Aorta (tissue), 5 donors: ENCODE measurements around the gene MIDN. TPM values are rescaled to one million over a fixed set of nuclear protein-coding genes. Genes with fewer than 3 reads are reported as not detected.

Source experiments
- ATAC-seq: fragments of 200-7000 bp; cut with Tn5 transposase; one replicate; pipeline ENCODE4 v1.9.1; 2022; ENCODE audit warnings: moderate library complexity; ENCODE audit not compliant: low FRiP score
- DNase-seq, 2 donors: peaks; one replicate each; pipeline ENCODE4 v3.0.0-alpha.2; 2020
- H3K27ac ChIP-seq, 2 donors: one replicate each; pipeline ENCODE4 v1.5.1; 2013; ENCODE audit warnings: low read length in 2 of 2, mild to moderate bottlenecking in 2 of 2, moderate library complexity in 2 of 2, control low read depth in 1 of 2, inconsistent platforms in 1 of 2, low read depth in 1 of 2
- H3K27me3 ChIP-seq, 2 donors: one replicate each; pipeline ENCODE4 v1.6.1; 2013; ENCODE audit warnings: control low read depth in 1 of 2, low read length in 1 of 2, mild to moderate bottlenecking in 1 of 2, moderate library complexity in 1 of 2; ENCODE audit not compliant: insufficient read depth in 2 of 2, control insufficient read depth in 1 of 2
- H3K36me3 ChIP-seq, 2 donors: one replicate each; pipeline ENCODE4 v1.6.1; 2013; ENCODE audit warnings: control low read depth in 1 of 2, low read length in 1 of 2, mild to moderate bottlenecking in 1 of 2; ENCODE audit not compliant: insufficient read depth in 2 of 2, control insufficient read depth in 1 of 2
- H3K4me1 ChIP-seq, 2 donors: one replicate each; pipeline ENCODE4 v1.6.1; 2013; ENCODE audit warnings: low read length in 2 of 2, control low read depth in 1 of 2, mild to moderate bottlenecking in 1 of 2, moderate library complexity in 1 of 2; ENCODE audit not compliant: insufficient read depth in 2 of 2, control insufficient read depth in 1 of 2
- H3K4me3 ChIP-seq, 2 donors: one replicate each; pipeline ENCODE4 v1.5.1; 2013; ENCODE audit warnings: low read length in 2 of 2, control low read depth in 1 of 2, mild to moderate bottlenecking in 1 of 2
- H3K9me3 ChIP-seq: one replicate; pipeline ENCODE4 v1.6.1; 2013; ENCODE audit warnings: mild to moderate bottlenecking, low read length; ENCODE audit not compliant: control insufficient read depth
- WGBS, 2 donors: extraction: QIAGEN DNeasy Blood & Tissue Kit; methylation state at CpG; one replicate each; pipeline ENCODE4 v1.1.7; 2013; 5-methylcytosine and 5-hydroxymethylcytosine counted together
- intact Hi-C, 2 donors: fragments of 100-400 bp; cut with DNase I; formaldehyde crosslinking; loops; one replicate each; pipeline versions ENCODE4 v1.14.2 to v1.15.0; 2022
- polyA plus RNA-seq, 2 donors: library from polyadenylated mRNA; stranded (reverse); fragments of 200-250 nt; gene quantifications; one replicate each; pipeline ENCODE4 v1.2.3, GENCODE V29; 2013
- total RNA-seq, 2 donors: library from RNA; stranded (reverse); fragmentation: NEBNext Ultra II Directional; extraction: Animal tissue kit (Norgen Biotek cat#: 25700); gene quantifications; one replicate each; pipeline ENCODE4 v1.2.1, GENCODE V29; 2021
- donor health status: healthy with polysubstance abuse.
- donor health status: Bipolar disorder and iron deficiency.
- donor health status: DM: no; HTN: no; CAD: no.
- donor health status: DM: no; HTN: no; CAD: no.
- donor health status: DM: yes; HTN: yes; CAD: no.

MIDN gene
- total and polyA plus RNA-seq, 4 donors, result 11.8 to 121 (median 69.7) TPM

DNA sequence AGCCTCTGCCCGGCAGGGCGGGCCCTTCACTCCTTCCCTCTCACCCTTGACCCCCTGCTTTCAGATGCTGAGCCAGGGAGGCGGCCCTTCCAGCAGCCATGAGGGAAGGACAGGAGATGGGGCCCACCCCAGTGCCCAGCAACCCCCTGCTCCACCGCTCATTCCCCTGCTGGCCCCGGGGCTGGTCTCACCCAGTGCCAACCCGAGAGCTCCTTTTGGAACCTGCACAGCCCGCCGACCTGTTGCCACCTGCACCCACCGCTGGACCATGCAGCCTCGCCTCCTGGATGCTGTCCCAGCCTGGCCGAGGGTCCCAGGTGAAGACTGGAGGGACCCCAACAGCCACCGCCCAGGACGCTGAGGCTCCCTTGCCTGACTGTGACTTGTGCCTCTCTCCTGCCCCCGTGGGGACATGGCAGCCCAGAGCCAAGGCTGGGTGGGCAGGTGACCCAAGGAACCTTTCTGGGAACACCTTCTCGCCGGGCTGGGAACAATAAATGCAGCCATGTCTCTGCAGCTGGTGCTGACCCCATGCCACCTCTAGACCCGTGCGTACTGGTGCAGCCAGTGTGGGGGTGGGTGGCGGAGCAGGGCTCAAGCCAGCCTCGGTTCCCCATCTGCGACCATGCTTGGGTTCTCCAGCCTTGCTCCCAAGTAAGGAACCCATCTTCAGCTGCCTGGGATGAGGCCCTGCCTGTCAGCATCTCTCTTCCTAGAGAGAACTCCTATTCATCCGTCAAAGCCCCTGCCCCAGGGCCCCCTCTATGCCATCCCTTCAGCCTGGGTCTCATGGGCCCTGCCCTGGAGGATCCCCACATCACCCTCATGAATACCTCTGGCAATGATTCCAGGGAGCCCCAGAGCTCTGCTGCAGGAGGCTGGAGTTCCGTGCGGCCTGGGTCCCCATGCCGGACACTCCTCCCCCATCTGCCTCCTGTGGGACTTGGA is 30.6 kb downstream of the MIDN start:
- Histone ChIP-seq H3K4me3 (no peak overlapping the region), H3K27ac (no peak overlapping the region), H3K27me3 (no peaks in the 10 kb centered on the region), H3K9me3 (no peaks in the 10 kb centered on the region), H3K4me1 (no peaks in the 10 kb centered on the region), H3K36me3 (peaks cover 0 to 4% of the 10 kb centered on the region in 2 donors)
- intact Hi-C loops, result loop anchor here in 1 of 2 donors (5.0 to 10.0 kb wide), 2 partner anchors 78 to 226 kb away; no protein-coding TSS in a partner anchor
- 83 to 85% methylated on average over 25 of the region's 25 CpGs for WGBS, 2 donors
- ATAC-seq (no peak), DNase-seq (no peak)

DNA sequence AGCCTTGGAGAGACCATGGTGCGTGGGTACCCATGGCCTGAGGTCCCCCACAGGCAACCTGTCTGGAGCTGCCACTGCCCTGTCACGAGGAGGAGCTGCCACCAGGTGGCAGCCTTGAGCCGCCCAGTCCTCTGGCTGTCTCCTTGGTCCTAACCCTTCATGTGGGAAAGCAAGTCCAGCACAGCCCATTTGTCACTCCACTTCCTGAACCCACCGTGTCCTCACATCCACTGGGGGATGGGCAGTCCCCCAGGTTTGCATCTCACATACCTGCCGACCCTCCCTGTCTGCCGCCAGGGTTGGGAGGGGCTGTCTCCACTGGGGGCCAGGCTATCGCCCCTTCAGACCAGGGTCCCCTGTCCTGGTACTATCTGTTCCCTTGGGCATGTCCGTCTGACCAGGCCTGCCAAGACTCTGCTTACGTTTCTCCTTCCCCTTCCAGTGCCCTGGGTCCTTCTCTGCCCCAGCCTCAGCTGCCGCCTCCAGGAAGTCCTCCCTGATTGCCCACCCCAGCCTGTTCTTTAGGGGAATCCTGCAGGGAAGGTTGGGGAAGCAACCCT is 31.5 kb downstream of the MIDN start:
- no peaks in the 10 kb centered on the region for H3K27me3 ChIP-seq
- intact Hi-C loops, result loop anchor here in 1 of 2 donors (5.0 to 10.0 kb wide), 3 partner anchors 77 to 225 kb away; partner anchors contain the start of gene GAMT
- WGBS, 2 donors, result 23 to 26% methylated on average over 10 of the region's 10 CpGs
- no peak overlapping the region for H3K4me3 ChIP-seq
- peak; percentile 87 to 94 for DNase-seq
- ATAC-seq, result peak; percentile 63
- no peaks in the 10 kb centered on the region for H3K36me3 ChIP-seq
- H3K9me3 ChIP-seq, result no peaks in the 10 kb centered on the region
- H3K27ac ChIP-seq, result no peak overlapping the region
- H3K4me1 ChIP-seq, result no peaks in the 10 kb centered on the region

DNA sequence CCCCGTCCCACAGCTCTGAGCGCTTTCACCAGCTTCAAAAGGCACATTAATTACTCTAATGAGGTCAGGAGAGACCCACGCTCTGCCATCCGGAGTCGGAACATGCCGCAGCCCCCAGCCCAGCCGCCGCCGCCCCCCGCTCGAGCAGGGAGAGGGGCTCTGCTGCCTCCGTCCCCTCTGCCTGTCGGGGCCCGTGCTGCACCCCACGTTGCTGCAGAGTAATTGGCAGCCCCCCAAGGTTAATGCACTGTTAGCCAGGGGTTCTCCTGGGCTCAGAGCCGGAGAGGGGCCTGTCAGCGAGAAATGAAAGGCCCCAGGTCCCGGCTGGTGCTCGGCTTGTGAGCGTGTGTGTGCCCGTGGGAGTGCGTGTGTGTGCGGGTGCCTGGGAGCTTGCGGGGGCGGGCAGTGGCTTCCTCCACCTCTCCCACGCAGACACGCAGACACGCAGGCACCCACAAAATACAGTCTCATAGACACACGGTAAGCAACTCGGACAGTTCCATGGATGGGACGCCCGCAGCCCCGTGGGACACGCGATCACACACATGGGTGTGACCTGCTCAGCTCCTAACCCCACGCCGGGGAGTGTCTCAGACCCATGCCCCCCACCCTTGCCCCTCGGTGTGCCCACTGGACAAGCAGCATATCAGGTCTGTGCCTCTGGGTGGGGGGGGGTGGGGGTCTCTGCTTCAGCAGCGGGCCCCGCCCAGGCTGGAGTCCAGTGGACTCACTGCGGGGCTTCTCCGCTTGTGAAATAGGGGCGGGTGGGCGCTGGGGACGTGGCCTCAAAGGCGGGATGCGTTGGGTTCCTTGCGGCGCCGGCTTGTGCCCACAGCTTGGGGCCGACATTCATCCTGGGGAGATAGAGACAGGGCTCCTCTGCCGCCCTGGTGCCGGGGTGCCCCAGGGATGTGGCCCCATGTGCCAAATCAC is 32.5 kb downstream of the MIDN start:
- DNase-seq (no peak), ATAC-seq (no peak)
- Histone ChIP-seq H3K27ac (no peak overlapping the region), H3K4me3 (no peak overlapping the region), H3K27me3 (no peaks in the 10 kb centered on the region), H3K4me1 (no peaks in the 10 kb centered on the region), H3K36me3 (no peaks in the 10 kb centered on the region), H3K9me3 (no peaks in the 10 kb centered on the region)
- intact Hi-C loops, result loop anchor here in 1 of 2 donors (5.0 kb wide), 1 partner anchor 121 kb away; the partner anchor contains the start of gene GAMT
- 84 to 86% methylated on average over 53 of the region's 53 CpGs for WGBS, 2 donors

DNA sequence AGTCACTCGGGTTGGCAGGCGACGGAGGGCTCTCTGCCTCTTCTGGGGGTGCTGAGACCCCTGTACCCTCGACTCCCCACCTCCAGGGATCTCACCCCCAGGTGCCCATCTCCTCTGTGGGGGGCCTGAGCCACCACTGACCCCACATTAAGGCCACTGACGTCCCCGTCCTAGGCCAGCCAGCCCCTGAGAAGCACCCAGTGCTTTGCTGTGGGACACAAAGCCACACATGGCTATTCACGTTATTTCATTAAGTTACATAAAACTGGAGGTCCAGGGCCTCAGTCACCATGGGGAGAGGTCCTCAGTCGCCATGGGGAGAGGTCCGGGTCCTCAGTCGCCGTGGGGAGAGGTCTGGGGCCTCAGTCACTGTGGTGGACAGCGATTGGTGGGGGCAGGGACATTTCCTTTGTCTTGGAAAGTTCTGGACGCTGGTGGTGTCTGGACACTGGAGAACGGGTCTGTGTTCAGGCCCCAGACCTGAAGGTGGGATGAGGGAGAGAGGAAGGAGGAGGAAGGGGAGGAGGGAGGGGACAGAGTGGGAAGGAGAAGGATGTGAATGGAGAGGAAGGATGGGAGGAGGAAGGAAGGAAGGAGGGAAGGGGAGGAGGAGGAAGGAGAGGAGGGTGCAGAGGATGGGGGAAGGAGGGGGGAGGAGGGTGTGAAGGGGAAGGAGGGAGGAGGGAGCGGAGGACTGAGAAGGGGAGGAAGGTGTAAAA is 33.3 kb downstream of the MIDN start:
- WGBS, 2 donors, result 61 to 67% methylated on average over 13 to 15 of the region's 15 CpGs
- Histone ChIP-seq H3K27me3 (no peaks in the 10 kb centered on the region), H3K4me1 (no peaks in the 10 kb centered on the region), H3K4me3 (no peak overlapping the region), H3K9me3 (no peaks in the 10 kb centered on the region), H3K36me3 (no peaks in the 10 kb centered on the region), H3K27ac (no peak overlapping the region)
- no peak for DNase-seq
- no peak for ATAC-seq
- intact Hi-C loops, result loop anchor here in 1 of 2 donors (5.0 kb wide), 1 partner anchor 121 kb away; the partner anchor contains the start of gene GAMT

DNA sequence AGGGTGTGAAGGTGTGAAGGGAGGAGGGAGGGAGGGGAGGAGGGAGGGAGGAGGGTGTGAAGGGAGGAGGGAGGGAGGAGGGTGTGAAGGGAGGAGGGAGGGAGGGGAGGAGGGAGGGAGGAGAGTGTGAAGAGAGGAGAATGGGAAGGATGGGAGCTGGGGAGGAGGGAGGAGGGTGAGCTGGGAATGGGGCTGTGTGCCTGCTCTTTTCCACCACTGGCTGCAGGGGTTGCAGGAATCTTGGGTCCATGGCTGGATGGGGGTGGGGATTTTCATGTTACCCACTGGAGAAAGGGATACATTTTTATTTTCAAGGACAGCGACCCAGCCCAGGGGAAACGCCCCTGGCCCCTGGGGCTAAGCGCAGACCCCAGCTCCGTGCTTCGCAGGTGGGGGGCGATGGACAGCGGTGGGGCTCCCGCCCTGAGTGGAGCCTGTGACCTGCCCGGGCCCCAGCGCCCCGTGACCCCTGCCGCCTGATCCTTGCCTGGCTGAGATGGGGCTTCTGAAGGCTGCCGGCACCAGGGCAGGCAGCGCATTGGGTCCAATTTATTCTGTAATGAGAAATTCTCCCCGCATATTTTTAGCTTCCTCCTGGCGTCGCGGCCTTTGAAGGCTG is 34.3 kb downstream of the MIDN start:
- 77% methylated on average over 18 of the region's 18 CpGs for WGBS, 2 donors
- intact Hi-C loops, result loop anchor here in 1 of 2 donors (5.0 kb wide), 1 partner anchor 120 kb away; the partner anchor contains the start of gene GAMT
- no peak overlapping the region for H3K27ac ChIP-seq
- H3K36me3 ChIP-seq, result no peaks in the 10 kb centered on the region
- no peaks in the 10 kb centered on the region for H3K4me1 ChIP-seq
- no peak overlapping the region for H3K4me3 ChIP-seq
- DNase-seq, result no peak
- H3K27me3 ChIP-seq, result no peaks in the 10 kb centered on the region
- no peaks in the 10 kb centered on the region for H3K9me3 ChIP-seq
- ATAC-seq, result no peak

DNA sequence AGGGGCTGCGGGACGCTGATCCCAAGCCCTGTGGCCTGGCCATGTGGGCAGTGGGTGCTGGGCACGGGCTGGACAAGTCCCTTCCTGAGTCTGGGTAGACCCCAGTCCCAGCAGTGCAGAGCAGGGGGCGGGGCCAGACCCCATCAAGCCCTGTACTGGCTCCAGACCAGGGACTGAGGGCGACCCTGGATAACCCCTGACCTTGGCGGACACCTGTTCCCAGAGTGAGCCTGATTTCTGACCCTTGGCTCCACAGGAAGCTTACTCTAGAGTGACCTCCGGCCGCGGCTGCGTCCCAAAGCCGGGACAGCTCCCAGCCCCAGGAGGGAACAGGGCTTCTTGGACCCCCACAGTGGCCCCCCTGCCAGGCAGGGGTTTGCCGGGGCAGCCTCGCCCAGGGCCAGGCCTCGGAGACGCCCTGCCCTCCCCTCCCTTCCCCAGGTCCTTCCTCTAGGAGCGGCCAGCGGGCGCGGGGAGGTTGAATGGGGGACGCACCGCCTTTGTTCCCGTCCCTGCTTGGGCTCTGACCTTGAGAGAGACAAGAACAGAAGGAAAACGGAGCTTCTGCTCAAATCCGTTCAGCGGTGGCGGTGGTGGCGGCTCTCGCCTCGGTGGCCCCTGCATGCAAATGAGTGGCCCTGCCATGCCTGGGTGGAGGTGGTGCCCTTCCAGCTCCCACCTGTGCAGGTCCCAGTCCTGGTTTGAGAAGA is 35.0 kb downstream of the MIDN start:
- H3K4me1 ChIP-seq, result no peaks in the 10 kb centered on the region
- WGBS, 2 donors, result 79% methylated on average over 22 to 29 of the region's 29 CpGs
- DNase-seq, result no peak
- H3K27ac ChIP-seq, result no peak overlapping the region
- H3K27me3 ChIP-seq, result no peaks in the 10 kb centered on the region
- no peak for ATAC-seq
- H3K9me3 ChIP-seq, result no peaks in the 10 kb centered on the region
- H3K36me3 ChIP-seq, result no peaks in the 10 kb centered on the region
- intact Hi-C loops, result loop anchor here in 1 of 2 donors (5.0 kb wide), 1 partner anchor 119 kb away; the partner anchor contains the start of gene GAMT
- H3K4me3 ChIP-seq, result no peak overlapping the region

DNA sequence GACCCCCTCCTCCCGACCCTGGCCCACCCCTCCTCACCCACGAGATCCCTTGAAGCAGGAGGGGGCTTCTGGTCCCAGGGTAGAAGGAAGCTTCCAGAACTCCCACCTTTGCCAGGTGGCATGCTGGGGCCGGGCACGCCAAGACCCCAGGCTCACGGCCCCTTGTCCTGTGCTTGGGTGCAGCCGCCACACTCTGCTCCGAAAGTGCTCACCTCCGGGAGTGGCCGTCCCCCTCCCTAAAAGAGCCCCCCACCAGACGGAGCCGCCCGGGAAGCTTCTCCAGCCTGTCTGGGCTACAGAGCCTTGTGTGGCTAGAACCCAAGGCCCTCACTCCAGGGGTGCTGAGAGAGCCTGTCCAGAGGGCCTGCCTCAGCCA is 35.5 kb downstream of the MIDN start:
- Histone ChIP-seq H3K9me3 (no peaks in the 10 kb centered on the region), H3K27me3 (no peaks in the 10 kb centered on the region), H3K4me1 (no peaks in the 10 kb centered on the region), H3K27ac (no peak overlapping the region), H3K36me3 (no peaks in the 10 kb centered on the region), H3K4me3 (no peak overlapping the region)
- ATAC-seq (no peak), DNase-seq (no peak)
- 85 to 87% methylated on average over 12 of the region's 12 CpGs for WGBS, 2 donors
- intact Hi-C loops, result loop anchor here in 1 of 2 donors (5.0 kb wide), 1 partner anchor 118 kb away; the partner anchor contains the start of gene GAMT
